ENCODE results near the gene PIRT. TPM values are rescaled to one million over a fixed set of nuclear protein-coding genes. Genes with fewer than 3 reads are reported as not detected.

The PIRT gene
- total and polyA plus RNA-seq, 2 donors (not counting 1 experiment from before 2014, with no cell fraction given) = not detected

DNA sequence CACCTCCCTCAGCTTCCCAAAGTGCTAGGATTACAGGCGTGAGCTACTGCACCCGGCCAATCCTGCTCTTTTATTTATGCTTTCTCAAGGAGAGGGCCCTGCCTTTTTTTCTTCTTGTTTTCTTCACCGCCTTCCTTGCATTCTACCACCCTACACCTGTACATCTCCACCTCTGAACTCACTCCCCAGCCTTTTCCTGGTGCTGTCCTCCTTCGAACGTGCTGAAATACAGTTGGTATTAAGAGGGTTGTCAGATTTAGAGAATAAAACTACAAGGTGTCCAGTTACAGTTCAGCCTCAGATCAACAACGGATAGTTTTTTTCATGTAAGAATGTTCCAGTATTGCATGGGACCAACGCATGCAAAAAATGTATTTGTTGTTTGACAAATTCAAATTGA is 1.7 kb downstream of the PIRT start:
- intact Hi-C loops (cut with micrococcal nuclease) = no loop called here
- 94% methylated on average over 6 of the region's 7 CpGs for WGBS (ENCODE audit: insufficient coverage)
- no peaks in the 10 kb centered on the region for H3K4me1 Mint-ChIP-seq
- no peak overlapping the region for H3K9ac ChIP-seq (ENCODE audit: low read length)
- DNase-seq (no peak), ATAC-seq (ENCODE audit: low read depth) (no peak)
- no peaks in the 10 kb centered on the region for H3K4me1 ChIP-seq (ENCODE audit: control insufficient read depth in 2 of 2, insufficient read depth in 2 of 2, low read length in 2 of 2)
- no peaks in the 10 kb centered on the region for H3K36me3 ChIP-seq (replicated peaks in 1 of 2; ENCODE audit: control extremely low read depth in 1 of 2, control insufficient read depth in 1 of 2, extremely low read depth in 1 of 2, insufficient read depth in 2 of 2, low read length in 1 of 2)
- no peak overlapping the region for H3K27ac ChIP-seq (ENCODE audit: low read length in 2 of 2)
- no peaks in the 10 kb centered on the region for H3K9me3 Mint-ChIP-seq (ENCODE audit: insufficient read depth)
- H4K20me1 ChIP-seq (ENCODE audit: control insufficient read depth, insufficient read depth, low read length, poor library complexity, severe bottlenecking) = no peaks in the 10 kb centered on the region
- no peaks in the 10 kb centered on the region for H3K27me3 ChIP-seq (replicated peaks in 1 of 4; ENCODE audit: control extremely low read depth in 1 of 4, control insufficient read depth in 3 of 4, insufficient read depth in 4 of 4, low read length in 3 of 4)
- H3K4me3 ChIP-seq (ENCODE audit: control extremely low read depth in 1 of 5, extremely low read depth in 1 of 5, insufficient read depth in 1 of 5, low read depth in 2 of 5, low read length in 4 of 5) = no peak overlapping the region
- H3K4me2 ChIP-seq (replicated peaks; ENCODE audit: low read depth, low read length, poor library complexity, severe bottlenecking) = no peak overlapping the region
- H3K27ac Mint-ChIP-seq = no peak overlapping the region
- TF ChIP-seq EZH2 (IDR thresholded peaks at IDR 0.05; ENCODE audit: borderline replicate concordance, insufficient read depth, low read depth, low read length, poor library complexity, severe bottlenecking) = no peak
- TF ChIP-seq, protein P1, sequence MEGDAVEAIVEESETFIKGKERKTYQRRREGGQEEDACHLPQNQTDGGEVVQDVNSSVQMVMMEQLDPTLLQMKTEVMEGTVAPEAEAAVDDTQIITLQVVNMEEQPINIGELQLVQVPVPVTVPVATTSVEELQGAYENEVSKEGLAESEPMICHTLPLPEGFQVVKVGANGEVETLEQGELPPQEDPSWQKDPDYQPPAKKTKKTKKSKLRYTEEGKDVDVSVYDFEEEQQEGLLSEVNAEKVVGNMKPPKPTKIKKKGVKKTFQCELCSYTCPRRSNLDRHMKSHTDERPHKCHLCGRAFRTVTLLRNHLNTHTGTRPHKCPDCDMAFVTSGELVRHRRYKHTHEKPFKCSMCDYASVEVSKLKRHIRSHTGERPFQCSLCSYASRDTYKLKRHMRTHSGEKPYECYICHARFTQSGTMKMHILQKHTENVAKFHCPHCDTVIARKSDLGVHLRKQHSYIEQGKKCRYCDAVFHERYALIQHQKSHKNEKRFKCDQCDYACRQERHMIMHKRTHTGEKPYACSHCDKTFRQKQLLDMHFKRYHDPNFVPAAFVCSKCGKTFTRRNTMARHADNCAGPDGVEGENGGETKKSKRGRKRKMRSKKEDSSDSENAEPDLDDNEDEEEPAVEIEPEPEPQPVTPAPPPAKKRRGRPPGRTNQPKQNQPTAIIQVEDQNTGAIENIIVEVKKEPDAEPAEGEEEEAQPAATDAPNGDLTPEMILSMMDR (IDR thresholded peaks at IDR 0.05) = no peak
- H3K79me2 ChIP-seq (ENCODE audit: control insufficient read depth, insufficient read depth, low read length) = no peaks in the 10 kb centered on the region
- H3K4me3 Mint-ChIP-seq = no peak overlapping the region
- no peaks in the 10 kb centered on the region for H3K9me3 ChIP-seq (ENCODE audit: control extremely low read depth in 1 of 3, control insufficient read depth in 2 of 3, insufficient read depth in 1 of 3, low read length in 2 of 3)
- ChIA-PET CTCF (interaction anchor here (1.3 to 1.8 kb wide), 2 partner anchors 8 to 189 kb away, joined by 3 to 5 read pairs; no protein-coding TSS in a partner anchor), POLR2A (no interaction called here)
- H3K27me3 Mint-ChIP-seq = no peaks in the 10 kb centered on the region
- no peak overlapping the region for H2AFZ ChIP-seq (ENCODE audit: insufficient read depth, low read depth, low read length, poor library complexity, severe bottlenecking)

- ATAC-seq (ENCODE audit: low read depth) (no peak), DNase-seq (no peak)
- H3K9me3 Mint-ChIP-seq (ENCODE audit: insufficient read depth) = no peaks in the 10 kb centered on the region
- H3K79me2 ChIP-seq (ENCODE audit: control insufficient read depth, insufficient read depth, low read length) = no peaks in the 10 kb centered on the region
- H3K4me2 ChIP-seq (replicated peaks; ENCODE audit: low read depth, low read length, poor library complexity, severe bottlenecking) = no peak overlapping the region
- no peak overlapping the region for H3K27ac Mint-ChIP-seq
- no peak overlapping the region for H3K9ac ChIP-seq (ENCODE audit: low read length)
- intact Hi-C loops (cut with micrococcal nuclease) = no loop called here
- H3K4me1 ChIP-seq (ENCODE audit: control insufficient read depth in 2 of 2, insufficient read depth in 2 of 2, low read length in 2 of 2) = no peaks in the 10 kb centered on the region
- TF ChIP-seq, protein P1 (IDR thresholded peaks at IDR 0.05) = no peak
- TF ChIP-seq EZH2 (IDR thresholded peaks at IDR 0.05; ENCODE audit: borderline replicate concordance, insufficient read depth, low read depth, low read length, poor library complexity, severe bottlenecking) = no peak
- ChIA-PET POLR2A (no interaction called here), CTCF (no interaction called here)
- H3K4me3 Mint-ChIP-seq = no peak overlapping the region
- H3K27ac ChIP-seq (ENCODE audit: low read length in 2 of 2) = no peak overlapping the region
- no peaks in the 10 kb centered on the region for H3K4me1 Mint-ChIP-seq
- no peaks in the 10 kb centered on the region for H3K9me3 ChIP-seq (ENCODE audit: control extremely low read depth in 1 of 3, control insufficient read depth in 2 of 3, insufficient read depth in 1 of 3, low read length in 2 of 3)
- H3K36me3 ChIP-seq (replicated peaks in 1 of 2; ENCODE audit: control extremely low read depth in 1 of 2, control insufficient read depth in 1 of 2, extremely low read depth in 1 of 2, insufficient read depth in 2 of 2, low read length in 1 of 2) = no peaks in the 10 kb centered on the region
- WGBS (ENCODE audit: insufficient coverage) = 96% methylated on average over 5 of the region's 5 CpGs
- H3K27me3 Mint-ChIP-seq = peaks cover 12% of the 10 kb centered on the region
- no peaks in the 10 kb centered on the region for H3K27me3 ChIP-seq (replicated peaks in 1 of 4; ENCODE audit: control extremely low read depth in 1 of 4, control insufficient read depth in 3 of 4, insufficient read depth in 4 of 4, low read length in 3 of 4)
- H2AFZ ChIP-seq (ENCODE audit: insufficient read depth, low read depth, low read length, poor library complexity, severe bottlenecking) = no peak overlapping the region
- H3K4me3 ChIP-seq (ENCODE audit: control extremely low read depth in 1 of 5, extremely low read depth in 1 of 5, insufficient read depth in 1 of 5, low read depth in 2 of 5, low read length in 4 of 5) = no peak overlapping the region
- no peaks in the 10 kb centered on the region for H4K20me1 ChIP-seq (ENCODE audit: control insufficient read depth, insufficient read depth, low read length, poor library complexity, severe bottlenecking)
These were observed 6.2 kb downstream of the PIRT start for GRCh38 chr17:10831696-10832095.

Measured in B cell (primary cell).